Esophagus muscularis mucosa (tissue), 3 donors: ENCODE results near the gene C5AR2.
"Not testable (repeated sequence)": the region's sequence is repeated elsewhere in the genome, so short reads cannot be mapped to it uniquely, and the experiment has no call there.

ENCODE experiments used
- CTCF ChIP-seq, 3 experiments: fragments of 200-600 bp in 2 of 3; fragments of 450-650 bp in 1 of 3; sonication (generic) in 2 of 3; IDR thresholded peaks; one replicate each; pipeline ENCODE4 v1.5.1; 2017 to 2019; ENCODE audit warnings: antibody characterized with exemption in 3 of 3, mild to moderate bottlenecking in 2 of 3, moderate library complexity in 1 of 3
- POLR2A ChIP-seq: fragments of 450-650 bp; IDR thresholded peaks from one replicate; pipeline ENCODE4 v1.6.1; 2017; ENCODE audit warnings: antibody characterized with exemption, moderate library complexity, mild to moderate bottlenecking, low read depth

DNA sequence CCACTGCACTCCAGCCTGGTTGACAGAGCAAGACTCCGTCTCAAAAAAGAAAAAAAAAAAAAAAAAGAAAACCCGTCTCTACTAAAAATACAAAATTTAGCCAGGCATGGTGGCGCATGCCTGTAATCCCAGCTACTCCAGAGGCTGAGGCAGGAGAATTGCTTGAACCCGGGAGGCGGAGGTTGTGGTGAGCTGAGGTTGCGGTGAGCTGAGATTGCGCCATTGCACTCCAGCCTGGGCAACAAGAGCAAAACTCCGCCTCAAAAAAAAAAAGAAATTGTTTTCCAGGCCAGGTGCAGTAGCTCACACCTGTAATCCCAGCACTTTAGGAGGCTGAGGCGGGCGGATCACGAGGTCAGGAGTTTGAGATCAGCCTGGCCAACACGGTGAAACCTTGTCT is 54.6 kb downstream of the C5AR2 start:
- TF ChIP-seq CTCF (IDR thresholded peaks at IDR 0.05); POLR2A: not testable (repeated sequence)
